Stimulated activated CD4-positive, alpha-beta T cell treated with anti-CD3 and anti-CD28 coated beads, Interleukin-4, amount 100 ng/mL, for 1 hour (primary cell): ENCODE measurements around the gene VPS45.
"Not testable (repeated sequence)": the region's sequence is repeated elsewhere in the genome, so short reads cannot be mapped to it uniquely, and the experiment has no call there.

Experiments used
- DNase-seq: peaks from one replicate; pipeline ENCODE4 v3.0.0-alpha.2; 2020

The VPS45 gene, protein sequence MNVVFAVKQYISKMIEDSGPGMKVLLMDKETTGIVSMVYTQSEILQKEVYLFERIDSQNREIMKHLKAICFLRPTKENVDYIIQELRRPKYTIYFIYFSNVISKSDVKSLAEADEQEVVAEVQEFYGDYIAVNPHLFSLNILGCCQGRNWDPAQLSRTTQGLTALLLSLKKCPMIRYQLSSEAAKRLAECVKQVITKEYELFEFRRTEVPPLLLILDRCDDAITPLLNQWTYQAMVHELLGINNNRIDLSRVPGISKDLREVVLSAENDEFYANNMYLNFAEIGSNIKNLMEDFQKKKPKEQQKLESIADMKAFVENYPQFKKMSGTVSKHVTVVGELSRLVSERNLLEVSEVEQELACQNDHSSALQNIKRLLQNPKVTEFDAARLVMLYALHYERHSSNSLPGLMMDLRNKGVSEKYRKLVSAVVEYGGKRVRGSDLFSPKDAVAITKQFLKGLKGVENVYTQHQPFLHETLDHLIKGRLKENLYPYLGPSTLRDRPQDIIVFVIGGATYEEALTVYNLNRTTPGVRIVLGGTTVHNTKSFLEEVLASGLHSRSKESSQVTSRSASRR

GRCh38 chr1:150067184-150068108 lies at the start of gene VPS45:
VPS45 (plus strand) TSS chr1:150067776; CDS start chr1:150067858, 82 bp downstream.
- peak; percentile 80 for DNase-seq

GRCh38 chr1:150018165-150018564 lies 49.4 kb upstream of the VPS45 start:
- no peak for DNase-seq

GRCh38 chr1:150020711-150021110 lies 46.9 kb upstream of the VPS45 start:
- DNase-seq, result no peak

GRCh38 chr1:150021191-150021694 lies 46.3 kb upstream of the VPS45 start:
- no peak for DNase-seq

DNA sequence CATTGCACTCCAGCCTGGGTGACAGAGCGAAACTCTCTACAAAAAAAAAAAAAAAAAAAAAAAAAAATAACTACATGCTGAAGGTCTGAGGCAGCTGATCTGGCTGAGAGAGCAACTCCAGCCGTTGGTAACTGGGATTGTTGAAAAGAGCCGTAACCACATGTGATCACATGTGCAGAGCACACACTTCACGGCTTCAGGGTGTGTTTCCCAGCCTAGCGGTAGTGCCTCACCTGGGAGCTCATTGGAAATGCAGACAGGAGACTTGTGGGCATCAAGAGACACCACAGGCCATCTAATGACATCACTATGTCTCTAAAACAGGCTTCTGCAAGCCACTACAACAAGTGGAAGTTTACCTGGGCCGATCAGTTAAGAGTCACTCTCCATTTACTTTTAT lies 45.2 kb upstream of the VPS45 start:
- no peak for DNase-seq

DNA sequence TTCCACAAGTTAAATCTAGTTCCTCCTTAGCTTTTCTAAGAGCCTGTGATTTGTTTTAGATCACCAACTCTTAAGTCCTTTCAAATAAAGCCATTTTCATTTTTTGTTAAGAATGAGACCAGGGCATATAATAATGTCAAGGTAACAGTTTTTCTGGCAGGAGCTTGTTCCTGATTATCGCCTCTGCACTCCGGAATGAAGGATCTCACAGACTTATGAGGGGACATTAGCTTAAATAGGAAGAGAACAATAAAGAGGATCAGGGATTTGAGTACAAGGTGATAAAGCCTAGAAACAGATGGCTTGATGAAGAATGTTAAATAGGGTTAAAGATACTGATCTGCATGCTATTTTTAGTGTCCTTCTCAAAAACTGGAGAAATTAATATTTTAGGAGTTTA lies 43.4 kb upstream of the VPS45 start:
- DNase-seq, result no peak

DNA sequence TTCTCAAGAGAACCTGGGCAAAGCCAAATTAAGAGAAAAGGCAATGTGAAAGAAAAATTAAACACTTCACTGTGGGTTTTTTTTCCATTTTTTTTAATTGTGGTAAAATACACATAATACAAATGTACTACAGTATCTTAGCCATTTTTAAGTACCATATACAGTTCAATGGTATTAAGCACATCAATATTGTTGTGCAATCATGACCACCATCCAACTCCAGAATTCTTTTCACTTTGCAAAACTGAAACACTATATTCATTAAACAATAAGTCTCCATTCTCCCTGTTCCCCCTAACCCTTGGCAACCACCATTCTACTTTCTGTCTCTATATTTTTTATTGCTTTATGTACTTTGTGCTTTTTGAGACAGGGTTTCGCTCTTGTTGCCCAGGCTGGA lies 39.3 kb upstream of the VPS45 start:
- DNase-seq, result no peak

GRCh38 chr1:150034336-150034735 lies 33.2 kb upstream of the VPS45 start:
- DNase-seq, result no peak

DNA sequence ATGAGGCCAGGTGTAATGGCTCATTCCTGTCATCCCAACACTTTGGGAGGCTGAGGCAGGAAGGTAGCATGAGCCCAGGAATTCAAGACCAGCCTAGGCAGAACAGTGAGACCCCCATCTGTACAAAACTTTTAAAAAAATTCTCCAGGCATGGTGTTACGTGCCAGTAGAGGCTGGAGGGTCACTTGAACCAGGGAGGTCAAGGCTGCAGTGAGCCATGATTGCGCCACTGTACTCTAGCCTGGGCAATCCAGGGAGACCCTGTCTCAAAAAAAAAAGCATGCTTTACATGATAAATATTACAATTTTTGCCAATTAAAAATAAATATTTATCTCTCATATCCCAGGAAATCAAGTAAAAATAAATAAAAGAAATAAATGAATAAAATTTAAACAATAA lies 17.6 kb upstream of the VPS45 start:
- DNase-seq, result no peak

DNA sequence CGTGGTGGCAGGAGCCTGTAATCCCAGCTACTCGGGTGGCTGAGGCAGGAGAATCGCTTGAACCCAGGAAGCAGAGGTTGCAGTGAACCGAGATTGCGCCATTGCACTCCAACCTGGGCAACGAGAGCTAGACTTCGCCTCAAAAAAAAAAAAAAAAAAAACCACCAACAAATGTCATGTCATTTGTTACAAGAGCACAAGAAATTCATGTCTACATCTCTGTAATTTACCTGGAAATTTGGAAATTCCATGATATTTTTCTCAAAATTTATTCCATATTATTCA lies 16.5 kb upstream of the VPS45 start:
- DNase-seq, result no peak

DNA sequence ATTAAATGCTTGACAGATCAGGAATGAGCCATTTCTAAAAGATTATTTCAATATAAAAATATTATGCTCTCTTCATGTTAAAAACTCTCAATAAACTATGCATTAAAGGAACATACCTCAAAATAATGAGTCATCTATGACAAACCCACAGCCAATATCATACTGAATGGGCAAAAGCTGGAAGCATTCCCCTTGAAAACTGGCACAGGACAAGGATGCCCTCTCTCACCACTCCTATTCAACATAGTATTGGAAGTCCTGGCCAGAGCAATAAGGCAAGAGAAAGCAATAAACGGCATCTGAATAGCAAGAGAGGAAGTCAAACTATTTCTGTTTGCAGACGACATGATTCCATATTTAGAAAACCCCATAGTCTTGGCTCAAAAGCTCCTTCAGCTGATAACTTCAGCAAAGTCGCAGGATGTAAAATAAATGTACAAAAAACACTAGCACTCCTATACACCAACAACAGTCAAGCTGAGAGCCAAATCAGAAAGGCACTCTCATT lies 15.6 kb upstream of the VPS45 start:
- DNase-seq, result not testable (repeated sequence)

GRCh38 chr1:150053926-150054325 lies 13.7 kb upstream of the VPS45 start:
- DNase-seq, result no peak

DNA sequence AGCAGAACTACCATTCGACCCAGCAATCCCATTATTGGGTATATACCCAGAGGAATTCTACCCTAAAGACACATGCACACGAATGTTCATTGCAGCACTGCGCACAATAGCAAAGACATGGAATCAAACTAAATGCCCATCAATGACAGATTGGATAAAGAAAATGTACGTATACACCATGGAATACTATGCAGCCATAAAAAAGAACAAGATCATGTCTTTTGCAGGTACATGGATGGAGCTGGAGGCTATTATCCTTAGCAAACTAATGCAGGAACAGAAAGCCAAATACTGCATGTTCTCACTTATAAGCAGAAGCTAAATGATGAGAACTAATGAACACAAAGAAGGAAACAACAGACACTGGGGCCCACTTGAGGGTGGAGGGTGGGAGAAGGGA lies 12.1 kb upstream of the VPS45 start:
- not testable (repeated sequence) for DNase-seq

GRCh38 chr1:150056407-150056806 lies 11.2 kb upstream of the VPS45 start:
- DNase-seq, result no peak

GRCh38 chr1:150060260-150060659 lies 7.3 kb upstream of the VPS45 start:
- no peak for DNase-seq

GRCh38 chr1:150061632-150062101 lies 5.9 kb upstream of the VPS45 start:
- no peak for DNase-seq

DNA sequence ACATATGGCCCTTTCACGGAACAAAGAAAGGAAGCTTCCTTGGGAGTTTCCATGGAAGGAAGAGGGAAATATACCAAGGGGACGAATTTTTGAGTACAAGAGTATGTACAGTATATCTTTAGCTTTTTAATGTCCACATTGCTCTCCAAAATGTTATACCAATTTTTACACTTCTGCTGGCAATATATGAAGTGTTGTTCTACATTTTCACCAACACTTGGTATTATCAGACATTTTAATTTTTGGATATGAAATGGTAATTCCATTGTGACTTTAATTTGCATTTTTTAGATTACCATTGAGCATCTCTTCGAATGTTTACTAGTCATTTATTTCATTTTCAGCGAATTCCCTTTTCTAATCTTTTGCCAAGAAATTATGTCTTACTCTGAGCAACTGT lies 5.5 kb upstream of the VPS45 start:
- no peak for DNase-seq

DNA sequence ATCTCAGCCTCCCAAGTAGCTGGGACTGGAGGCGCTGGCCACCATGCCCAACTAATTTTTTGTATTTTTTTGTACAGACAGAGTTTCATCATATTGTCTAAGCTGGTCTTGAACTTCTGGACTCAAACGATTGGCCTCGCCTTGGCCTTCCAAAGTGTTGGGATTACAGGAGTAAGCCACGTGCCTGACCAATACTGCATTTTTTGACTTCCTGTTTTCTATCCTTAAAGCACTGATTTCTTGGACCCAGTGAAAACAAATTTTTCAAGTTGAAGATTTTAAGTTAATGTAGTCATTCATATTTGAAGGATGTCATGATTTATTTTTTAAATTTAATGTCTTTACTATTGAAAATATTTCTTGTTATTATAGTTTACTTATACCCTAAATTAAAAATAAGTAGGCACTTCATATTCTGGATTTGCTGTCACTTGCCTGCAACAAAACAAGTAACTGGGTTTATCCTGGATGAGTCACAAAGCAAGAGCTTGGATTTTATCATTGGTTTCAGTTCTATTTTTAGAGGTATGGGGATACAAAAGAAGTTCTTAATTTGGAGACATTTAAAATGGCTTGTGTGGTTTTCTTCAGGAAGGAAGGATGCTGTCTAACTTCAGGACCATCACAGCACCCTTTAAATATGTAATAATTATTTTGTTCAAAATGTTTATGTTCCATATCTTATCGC lies 2.2 kb upstream of the VPS45 start:
- no peak for DNase-seq

GRCh38 chr1:150066328-150066727 lies 1.2 kb upstream of the VPS45 start:
- no peak for DNase-seq

DNA sequence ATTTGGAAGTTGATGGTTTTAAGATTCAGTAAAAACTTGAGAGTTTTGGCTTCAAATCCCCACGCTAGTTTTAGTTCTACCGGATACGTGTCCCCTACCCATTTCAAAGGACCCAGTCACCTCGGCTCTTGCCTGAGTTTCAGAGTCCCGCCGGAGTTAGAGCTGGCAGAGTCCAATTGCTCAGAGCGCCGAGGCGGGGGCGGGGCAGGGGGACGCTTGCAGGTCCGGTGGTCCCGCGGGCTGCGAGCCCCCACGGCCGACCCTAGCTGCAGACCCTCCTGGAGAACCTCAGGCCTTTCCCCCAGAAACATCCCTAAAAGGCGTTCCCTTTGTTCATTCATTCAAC lies 765 bp upstream of the VPS45 start:
- peak; percentile 39 for DNase-seq

DNA sequence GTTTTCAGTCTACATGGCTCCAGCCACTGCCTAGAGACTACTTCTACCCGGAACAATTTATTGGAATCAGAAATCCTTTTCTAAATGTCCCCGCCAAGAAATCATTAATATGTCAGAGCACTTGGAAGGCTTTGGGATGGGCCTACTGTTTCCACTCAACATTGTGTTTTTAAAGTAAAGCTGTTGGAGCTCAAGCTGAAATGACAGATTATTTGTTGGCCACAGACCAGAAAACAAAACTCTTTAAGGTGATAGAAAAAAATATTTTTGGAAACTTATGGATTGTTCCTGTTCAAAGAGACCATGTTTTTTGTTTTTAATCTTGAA lies 496 bp downstream of the VPS45 start:
- DNase-seq, result no peak

GRCh38 chr1:150069923-150070322 lies 2.3 kb downstream of the VPS45 start:
- no peak for DNase-seq

- DNase-seq, result no peak
Observed at GRCh38 chr1:150072959-150073358, 5.4 kb downstream of the VPS45 start.
